HG02973 (cell line): ENCODE data around the gene LRRC56.

Experiments
- ATAC-seq: cut with Tn5 transposase; IDR thresholded peaks from one replicate; pipeline ENCODE4 v1.9.1; 2021; ENCODE audit warnings: moderate library complexity; ENCODE audit not compliant: unreplicated experiment

LRRC56 gene

DNA sequence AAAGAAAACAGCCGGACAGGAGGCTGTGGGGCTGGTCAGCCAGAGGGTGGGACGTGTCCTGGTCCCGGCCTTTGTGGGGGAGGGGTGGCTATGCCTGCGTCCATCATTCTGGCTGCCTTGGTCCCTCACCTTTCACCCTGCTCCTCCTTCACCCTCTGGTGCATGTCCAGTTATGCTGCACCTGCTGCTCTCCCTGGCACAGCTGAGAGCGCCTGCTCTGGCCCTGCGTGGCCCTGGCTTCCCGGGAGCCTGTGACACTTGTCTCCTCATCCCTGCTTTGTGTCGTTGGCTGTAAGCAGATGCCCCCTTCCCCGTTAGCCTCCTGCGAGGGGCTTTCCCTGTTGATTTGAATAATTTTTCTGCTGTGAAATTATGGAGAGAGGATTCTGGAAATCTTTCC lies 55.6 kb downstream of the LRRC56 start:
- ATAC-seq = no peak

DNA sequence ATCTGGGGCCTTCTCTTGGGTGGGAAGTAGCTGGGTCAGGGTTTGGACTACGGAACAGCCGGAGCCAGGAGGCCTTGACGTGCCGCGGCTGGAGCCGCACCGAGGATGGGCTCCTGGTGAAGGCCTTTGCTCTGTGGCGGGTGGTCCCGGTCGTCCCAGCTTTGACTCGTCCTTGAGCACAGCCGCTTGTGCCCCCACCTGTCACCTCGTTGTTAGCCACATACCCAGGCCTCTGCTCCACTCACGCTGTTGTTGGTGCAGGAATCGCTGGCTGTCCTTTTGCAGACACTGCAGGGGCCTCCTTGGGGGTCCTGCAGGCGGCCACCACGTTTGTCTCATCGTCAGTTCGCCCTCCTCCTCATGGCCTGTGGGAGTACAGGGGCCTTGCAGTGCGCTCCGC lies 56.0 kb downstream of the LRRC56 start:
- ATAC-seq = no peak

GRCh38 chr11:595400-595799 lies 58.1 kb downstream of the LRRC56 start:
- no peak for ATAC-seq

DNA sequence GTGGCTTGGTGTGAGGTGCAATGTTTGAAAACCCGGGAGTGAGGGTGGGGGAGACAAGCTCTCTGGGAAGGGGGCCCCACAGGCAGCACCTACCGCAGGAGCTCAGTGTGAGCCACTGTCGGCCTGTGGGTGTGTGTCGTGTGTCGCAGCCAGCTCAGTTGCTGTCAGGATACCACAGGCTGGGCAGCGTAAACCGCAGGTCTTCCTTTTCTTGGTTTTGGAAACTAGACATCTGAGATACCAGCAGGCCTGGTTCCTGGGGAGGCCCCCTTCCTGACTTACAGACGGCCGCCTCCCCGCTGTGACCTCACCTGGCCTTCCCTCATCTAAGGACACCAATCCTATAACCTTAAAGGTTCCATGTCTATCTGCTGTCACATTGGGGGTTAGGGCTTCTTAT lies 59.0 kb downstream of the LRRC56 start:
- ATAC-seq = no peak

DNA sequence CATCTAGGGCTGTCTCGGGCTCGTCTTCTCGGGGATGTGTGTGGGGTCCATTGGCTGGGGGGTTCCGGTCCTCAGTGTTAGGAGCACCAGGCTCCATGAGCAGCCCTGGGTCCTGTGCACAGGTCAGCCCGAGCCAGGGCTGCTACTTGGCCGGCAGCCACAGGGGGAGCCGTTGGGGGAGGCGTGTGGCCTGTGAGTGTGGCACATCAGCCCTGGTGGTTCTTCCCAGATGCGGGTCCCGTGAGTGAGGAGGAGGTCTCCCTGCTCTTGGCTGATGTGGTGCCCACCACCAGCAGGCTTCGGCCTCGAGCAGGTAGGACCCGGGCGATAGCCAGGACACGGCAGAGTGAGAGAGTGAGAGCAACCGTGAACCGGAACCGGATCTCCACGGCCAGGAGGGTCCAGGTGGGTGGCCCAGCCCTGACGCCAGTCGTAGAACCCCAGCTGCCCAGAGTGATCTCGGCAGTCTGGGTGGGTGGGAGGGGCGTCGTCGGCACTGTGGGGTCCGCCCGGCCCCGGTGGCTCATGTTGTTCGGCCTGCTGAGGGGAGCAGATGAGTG lies 59.9 kb downstream of the LRRC56 start:
- ATAC-seq = no peak

DNA sequence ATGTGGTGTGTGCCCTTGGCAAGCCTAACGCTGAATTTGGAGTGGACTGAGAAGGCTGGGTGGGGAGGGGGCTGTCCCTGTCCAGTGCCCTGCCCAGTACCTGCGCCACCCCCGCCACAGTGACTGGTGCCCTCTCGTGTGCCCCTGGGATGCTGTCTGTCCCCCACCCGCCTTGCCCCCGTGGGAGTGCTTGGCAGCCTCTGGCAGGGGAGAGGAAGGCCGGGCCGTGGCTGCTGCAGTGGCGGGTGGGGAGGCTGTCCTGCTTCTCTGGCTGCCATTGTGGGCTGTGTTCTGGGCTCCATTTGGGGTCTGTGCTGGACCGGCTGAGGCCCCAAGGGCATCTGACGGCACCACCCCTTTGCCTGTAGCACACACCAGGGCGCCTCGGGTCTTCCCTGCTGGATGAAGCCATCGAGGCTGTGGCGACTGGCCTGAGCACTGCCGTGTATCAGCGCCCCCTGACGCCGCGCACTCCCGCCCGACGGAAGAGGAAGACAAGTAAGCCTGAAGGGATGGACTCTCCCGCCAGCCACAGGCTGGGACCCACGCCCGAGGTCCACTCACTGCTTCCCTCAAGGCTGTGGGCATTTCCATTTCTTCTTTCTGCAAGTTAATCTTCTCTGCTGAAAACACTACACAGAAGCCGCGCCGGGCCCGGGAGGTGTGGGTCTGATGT lies 60.8 kb downstream of the LRRC56 start:
- no peak for ATAC-seq

DNA sequence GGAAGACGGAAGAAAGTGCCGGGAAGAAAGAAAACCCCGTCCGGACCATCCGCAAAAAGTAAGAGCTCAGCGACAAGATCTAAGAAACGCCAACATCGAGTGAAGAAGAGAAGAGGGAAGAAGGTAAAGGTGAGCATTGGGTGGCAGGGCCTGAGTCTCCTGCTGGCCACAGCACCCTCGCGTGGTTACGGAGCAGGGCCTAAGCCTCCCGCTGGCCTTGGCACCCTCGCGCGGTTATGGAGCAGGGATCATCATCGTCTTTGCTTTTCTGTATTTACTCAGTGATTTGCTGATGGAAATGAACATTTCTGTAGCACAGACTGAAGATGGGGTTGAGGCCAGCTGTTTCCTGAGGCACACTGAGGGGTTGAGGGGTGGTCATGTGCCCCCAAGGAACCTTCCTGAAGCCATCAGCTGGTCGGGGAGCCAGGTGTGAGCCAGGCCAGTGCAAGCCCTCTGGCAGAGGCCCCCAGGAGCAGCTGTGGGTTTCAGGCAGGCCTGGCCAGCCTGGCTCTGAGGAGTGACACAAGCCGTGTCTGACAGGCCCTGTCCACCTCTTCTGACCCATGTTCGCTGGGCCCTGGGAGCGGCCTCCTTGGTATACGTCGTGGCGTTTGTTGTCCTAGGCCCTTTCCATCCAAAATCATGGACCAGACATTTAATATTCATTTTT lies 64.4 kb downstream of the LRRC56 start:
- ATAC-seq = no peak

DNA sequence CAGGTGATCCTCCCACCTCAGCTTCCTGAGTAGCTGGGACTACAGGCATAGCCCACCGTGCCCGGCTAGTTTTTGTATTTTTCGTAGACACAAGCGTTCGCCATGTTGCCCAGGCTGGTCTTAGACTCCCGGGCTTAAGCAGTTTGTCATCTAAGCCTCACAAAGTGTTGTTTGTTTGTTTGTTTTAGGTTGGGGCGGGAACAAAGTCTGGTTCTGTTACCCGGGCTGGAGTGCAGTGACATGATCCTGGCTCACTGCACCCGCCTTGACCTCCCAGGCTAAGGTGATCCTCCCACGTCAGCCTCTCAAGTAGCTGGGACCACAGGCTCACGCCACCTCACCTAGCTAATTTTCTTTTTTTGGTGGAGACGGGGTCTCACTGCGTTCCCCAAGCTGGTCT lies 65.8 kb downstream of the LRRC56 start:
- no peak for ATAC-seq
